Tibial nerve (tissue), 3 donors: ENCODE measurements around the gene PIGN.

Experiments
- EP300 ChIP-seq, 2 donors: sonication (generic); formaldehyde crosslinking; IDR thresholded peaks; one replicate each; pipeline ENCODE4 v1.6.1; 2017; ENCODE audit warnings: antibody characterized with exemption in 2 of 2, mild to moderate bottlenecking in 1 of 2
- POLR2A ChIP-seq, 2 donors: fragments of 450-650 bp; IDR thresholded peaks; one replicate each; pipeline ENCODE4 v1.6.1; 2017; ENCODE audit warnings: antibody characterized with exemption in 2 of 2, mild to moderate bottlenecking in 2 of 2, moderate library complexity in 2 of 2

DNA sequence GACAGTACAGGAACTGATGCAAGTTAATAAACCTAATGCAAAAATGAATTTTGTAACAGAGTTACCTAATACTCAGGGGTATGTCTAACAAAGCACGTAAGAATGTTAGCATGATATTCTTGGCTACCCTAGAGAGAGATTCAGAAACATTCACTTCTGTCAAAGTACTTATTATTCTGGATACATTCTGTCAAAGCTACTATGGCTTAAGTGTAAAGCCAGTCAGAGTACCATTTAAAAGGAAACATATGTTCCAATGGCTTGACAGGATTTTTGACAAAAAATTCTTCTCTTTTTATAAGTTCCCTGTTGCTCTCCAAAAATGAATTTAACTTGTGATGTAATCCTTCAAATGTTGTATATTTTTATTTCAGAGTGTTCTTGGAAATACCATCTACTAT, 85.5 kb downstream of the PIGN start:
- no peak for TF ChIP-seq EP300 (IDR thresholded peaks at IDR 0.05)
- no peak for TF ChIP-seq POLR2A (IDR thresholded peaks at IDR 0.05)
